BLaER1 (cell line): ENCODE results near the gene ZNF319.

Experiments
- H3K27ac ChIP-seq: shearing (Covaris generic); formaldehyde crosslinking; 2 replicates; pipeline ENCODE4 v1.8.1; 2022
- H3K27me3 ChIP-seq: shearing (Covaris generic); formaldehyde crosslinking; 2 replicates; pipeline ENCODE4 v1.8.1; 2022
- H3K36me3 ChIP-seq: shearing (Covaris generic); formaldehyde crosslinking; 2 replicates; pipeline ENCODE4 v1.8.1; 2022
- H3K4me1 ChIP-seq: shearing (Covaris generic); formaldehyde crosslinking; 2 replicates; pipeline ENCODE4 v1.8.1; 2022
- H3K4me2 ChIP-seq: shearing (Covaris generic); formaldehyde crosslinking; 2 replicates; pipeline ENCODE4 v1.8.1; 2022
- H3K4me3 ChIP-seq: shearing (Covaris generic); formaldehyde crosslinking; 2 replicates; pipeline ENCODE4 v1.8.1; 2022
- H3K9ac ChIP-seq: shearing (Covaris generic); formaldehyde crosslinking; 2 replicates; pipeline ENCODE4 v1.8.1; 2022
- H3K9me3 ChIP-seq: shearing (Covaris generic); formaldehyde crosslinking; 2 replicates; pipeline ENCODE4 v1.8.1; 2022
- H4K20me1 ChIP-seq: shearing (Covaris generic); formaldehyde crosslinking; 2 replicates; pipeline ENCODE4 v1.8.1; 2022
- Cebpa-rat ChIP-seq: shearing (Covaris generic); IDR thresholded peaks from 2 replicates; pipeline ENCODE4 v1.8.1; 2022

Gene ZNF319

GRCh38 chr16:57977418-57978069 lies 22.9 kb downstream of the ZNF319 start:
- Histone ChIP-seq H4K20me1 (no peaks in the 10 kb centered on the region), H3K27me3 (no peaks in the 10 kb centered on the region), H3K4me3 (no peak overlapping the region), H3K36me3 (no peaks in the 10 kb centered on the region), H3K4me1 (peaks cover 4% of the 10 kb centered on the region), H3K9me3 (no peaks in the 10 kb centered on the region), H3K4me2 (no peak overlapping the region), H3K27ac (no peak overlapping the region), H3K9ac (no peak overlapping the region)
- no peak for TF ChIP-seq Cebpa-rat

- no peak for TF ChIP-seq Cebpa-rat
- H3K4me3 ChIP-seq: no peak overlapping the region
- no peaks in the 10 kb centered on the region for H3K9me3 ChIP-seq
- H3K4me1 ChIP-seq: peaks cover 10% of the 10 kb centered on the region
- H3K4me2 ChIP-seq: no peak overlapping the region
- H3K9ac ChIP-seq: no peak overlapping the region
- H3K36me3 ChIP-seq: no peaks in the 10 kb centered on the region
- no peak overlapping the region for H3K27ac ChIP-seq
- no peaks in the 10 kb centered on the region for H3K27me3 ChIP-seq
- H4K20me1 ChIP-seq: no peaks in the 10 kb centered on the region
Observed at GRCh38 chr16:57976331-57976796, 24.1 kb downstream of the ZNF319 start.

- Histone ChIP-seq H4K20me1 (no peaks in the 10 kb centered on the region), H3K9ac (no peak overlapping the region), H3K9me3 (no peaks in the 10 kb centered on the region), H3K27ac (no peak overlapping the region), H3K4me3 (no peak overlapping the region), H3K27me3 (no peaks in the 10 kb centered on the region), H3K36me3 (no peaks in the 10 kb centered on the region), H3K4me2 (peak overlapping the region; percentile 19; the same call in 1 of the 2 replicates), H3K4me1 (peaks cover 11% of the 10 kb centered on the region)
- no peak for TF ChIP-seq Cebpa-rat
Observed at GRCh38 chr16:57972306-57972705, 28.2 kb downstream of the ZNF319 start.

GRCh38 chr16:57971848-57972247 lies 28.6 kb downstream of the ZNF319 start:
- Histone ChIP-seq H3K27ac (no peak overlapping the region), H3K4me1 (peaks cover 15% of the 10 kb centered on the region), H3K27me3 (no peaks in the 10 kb centered on the region), H3K9me3 (no peaks in the 10 kb centered on the region), H3K9ac (no peak overlapping the region), H4K20me1 (no peaks in the 10 kb centered on the region), H3K36me3 (no peaks in the 10 kb centered on the region), H3K4me2 (peak overlapping the region; percentile 19; the same call in 1 of the 2 replicates), H3K4me3 (no peak overlapping the region)
- no peak for TF ChIP-seq Cebpa-rat

GRCh38 chr16:57970970-57971369 lies 29.5 kb downstream of the ZNF319 start, which contains the start of gene CNGB1:
Gene CNGB1 (minus strand): TSS chr16:57971128. CDS start chr16:57967286, 3,842 bp downstream.
- no peak within 1 kb of the TSS for H3K4me3 ChIP-seq
- no peak within 1 kb of the TSS; the same call in 1 of the 2 replicates for H3K4me2 ChIP-seq

GRCh38 chr16:57970319-57970718 lies 30.2 kb downstream of the ZNF319 start:
- Histone ChIP-seq H4K20me1 (no peaks in the 10 kb centered on the region), H3K4me1 (peaks cover 17% of the 10 kb centered on the region), H3K36me3 (no peaks in the 10 kb centered on the region), H3K27me3 (no peaks in the 10 kb centered on the region), H3K4me3 (no peak overlapping the region), H3K9ac (no peak overlapping the region), H3K4me2 (no peak overlapping the region), H3K27ac (no peak overlapping the region), H3K9me3 (no peaks in the 10 kb centered on the region)
- TF ChIP-seq Cebpa-rat: no peak

More at GRCh38 chr16:57970970-57971369, 29.5 kb downstream of the ZNF319 start, which contains the start of gene CNGB1:
- H3K9me3 ChIP-seq: no peaks in the 10 kb centered on the region
- H3K27me3 ChIP-seq: no peaks in the 10 kb centered on the region
- no peak for TF ChIP-seq Cebpa-rat
- H3K4me1 ChIP-seq: peaks cover 17% of the 10 kb centered on the region
- H3K27ac ChIP-seq: no peak within 1 kb of the TSS
- no peaks in the 10 kb centered on the region for H4K20me1 ChIP-seq
- H3K9ac ChIP-seq: no peak within 1 kb of the TSS
- no peaks in the 10 kb centered on the region for H3K36me3 ChIP-seq

- TF ChIP-seq Cebpa-rat: no peak
- Histone ChIP-seq H3K4me3 (no peak overlapping the region), H3K36me3 (no peaks in the 10 kb centered on the region)
Observed at GRCh38 chr16:57969451-57970123, 30.9 kb downstream of the ZNF319 start.

GRCh38 chr16:57967916-57968315 lies 32.6 kb downstream of the ZNF319 start:
- H3K4me2 ChIP-seq: no peak overlapping the region
- H3K9me3 ChIP-seq: no peaks in the 10 kb centered on the region
- H3K9ac ChIP-seq: no peak overlapping the region
- H3K4me3 ChIP-seq: no peak overlapping the region
- peaks cover 17% of the 10 kb centered on the region for H3K4me1 ChIP-seq
- H4K20me1 ChIP-seq: no peaks in the 10 kb centered on the region
- H3K36me3 ChIP-seq: no peaks in the 10 kb centered on the region
- no peak overlapping the region for H3K27ac ChIP-seq
- H3K27me3 ChIP-seq: no peaks in the 10 kb centered on the region
- TF ChIP-seq Cebpa-rat: no peak

More at GRCh38 chr16:57969451-57970123, 30.9 kb downstream of the ZNF319 start:
- no peak overlapping the region for H3K27ac ChIP-seq
- H3K9ac ChIP-seq: no peak overlapping the region
- no peaks in the 10 kb centered on the region for H4K20me1 ChIP-seq
- no peaks in the 10 kb centered on the region for H3K9me3 ChIP-seq
- H3K4me2 ChIP-seq: no peak overlapping the region
- H3K27me3 ChIP-seq: no peaks in the 10 kb centered on the region
- peaks cover 17% of the 10 kb centered on the region for H3K4me1 ChIP-seq

- Histone ChIP-seq H4K20me1 (no peaks in the 10 kb centered on the region), H3K27me3 (no peaks in the 10 kb centered on the region), H3K27ac (no peak overlapping the region), H3K4me1 (peaks cover 8% of the 10 kb centered on the region), H3K9ac (no peak overlapping the region), H3K9me3 (no peaks in the 10 kb centered on the region), H3K4me3 (no peak overlapping the region), H3K4me2 (peak overlapping the region; percentile 13), H3K36me3 (no peaks in the 10 kb centered on the region)
- TF ChIP-seq Cebpa-rat: no peak
Observed at GRCh38 chr16:57966986-57967385, 33.5 kb downstream of the ZNF319 start.

- no peak for TF ChIP-seq Cebpa-rat
- Histone ChIP-seq H4K20me1 (no peaks in the 10 kb centered on the region), H3K9ac (no peak overlapping the region), H3K4me3 (no peak overlapping the region), H3K9me3 (no peaks in the 10 kb centered on the region), H3K27ac (no peak overlapping the region), H3K4me1 (peaks cover 7% of the 10 kb centered on the region), H3K36me3 (no peaks in the 10 kb centered on the region), H3K4me2 (no peak overlapping the region), H3K27me3 (no peaks in the 10 kb centered on the region)
Observed at GRCh38 chr16:57966204-57966771, 34.2 kb downstream of the ZNF319 start.
